HEK293 (cell line): ENCODE data around the gene CRY1.

Experiments
- BCL11A ChIP-seq: fragments of 450-650 bp; formaldehyde crosslinking; IDR thresholded peaks from 2 replicates; pipeline ENCODE4 v1.5.1; 2016; ENCODE audit warnings: low read depth, missing biosample characterization, missing genetic modification characterization
- BCL11B ChIP-seq: fragments of 450-650 bp; formaldehyde crosslinking; IDR thresholded peaks from 2 replicates; pipeline ENCODE4 v1.5.1; 2016; ENCODE audit warnings: low read depth, missing biosample characterization, missing genetic modification characterization
- FEZF1 ChIP-seq: fragments of 450-650 bp; formaldehyde crosslinking; IDR thresholded peaks from 2 replicates; pipeline ENCODE4 v1.5.1; 2016; ENCODE audit warnings: missing biosample characterization, missing genetic modification characterization
- GLI2 ChIP-seq: fragments of 450-650 bp; formaldehyde crosslinking; IDR thresholded peaks from 2 replicates; pipeline ENCODE4; 2017; ENCODE audit warnings: missing biosample characterization, missing genetic modification characterization, low read depth, borderline replicate concordance
- KLF1 ChIP-seq: fragments of 450-650 bp; formaldehyde crosslinking; IDR thresholded peaks from 2 replicates; pipeline ENCODE4 v1.5.1; 2016; ENCODE audit warnings: missing biosample characterization, missing genetic modification characterization
- PATZ1 ChIP-seq: fragments of 450-650 bp; formaldehyde crosslinking; IDR thresholded peaks from 2 replicates; pipeline ENCODE4 v1.5.1; 2016; ENCODE audit warnings: missing biosample characterization, missing genetic modification characterization
- SCRT1 ChIP-seq: fragments of 450-650 bp; formaldehyde crosslinking; IDR thresholded peaks from 2 replicates; pipeline ENCODE4 v1.5.1; 2016; ENCODE audit warnings: missing biosample characterization, missing genetic modification characterization, borderline replicate concordance
- SP7 ChIP-seq: fragments of 450-650 bp; formaldehyde crosslinking; IDR thresholded peaks from 2 replicates; pipeline ENCODE4 v1.5.1; 2016; ENCODE audit warnings: missing biosample characterization, missing genetic modification characterization
- ZBTB44 ChIP-seq: fragments of 450-650 bp; IDR thresholded peaks from 2 replicates; pipeline ENCODE4 v1.5.1; 2018; ENCODE audit warnings: missing biosample characterization, mild to moderate bottlenecking, missing genetic modification characterization
- ZNF2 ChIP-seq: fragments of 450-650 bp; formaldehyde crosslinking; IDR thresholded peaks from 2 replicates; pipeline ENCODE4 v1.5.1; 2016; ENCODE audit warnings: missing biosample characterization, missing genetic modification characterization
- ZNF362 ChIP-seq: fragments of 450-650 bp; formaldehyde crosslinking; IDR thresholded peaks from 2 replicates; pipeline ENCODE4 v1.5.1; 2016; ENCODE audit warnings: missing biosample characterization, missing genetic modification characterization
- ZNF629 ChIP-seq: fragments of 450-650 bp; formaldehyde crosslinking; IDR thresholded peaks from 2 replicates; pipeline ENCODE4 v1.5.1; 2017; ENCODE audit warnings: missing biosample characterization, missing genetic modification characterization
- ZXDB ChIP-seq: fragments of 450-650 bp; formaldehyde crosslinking; IDR thresholded peaks from 2 replicates; pipeline ENCODE4 v1.5.1; 2016; ENCODE audit warnings: missing biosample characterization, missing genetic modification characterization
- TF ChIP-seq, protein P1 (sequence below): fragments of 450-650 bp; formaldehyde crosslinking; IDR thresholded peaks from 2 replicates; pipeline ENCODE4 v1.5.1; 2016; ENCODE audit warnings: missing biosample characterization, missing genetic modification characterization
- TF ChIP-seq, protein P2 (sequence below): fragments of 450-650 bp; formaldehyde crosslinking; IDR thresholded peaks from 2 replicates; pipeline ENCODE4 v1.5.1; 2017; ENCODE audit warnings: missing biosample characterization, missing genetic modification characterization
- TF ChIP-seq, protein P3 (sequence below): fragments of 450-650 bp; formaldehyde crosslinking; IDR thresholded peaks from 2 replicates; pipeline ENCODE4 v1.5.1; 2016; ENCODE audit warnings: missing biosample characterization, missing genetic modification characterization
- TF ChIP-seq, protein P4 (sequence below): fragments of 450-650 bp; formaldehyde crosslinking; IDR thresholded peaks from 2 replicates; pipeline ENCODE4 v1.5.1; 2016; ENCODE audit warnings: missing biosample characterization, missing genetic modification characterization, borderline replicate concordance

The CRY1 gene

DNA sequence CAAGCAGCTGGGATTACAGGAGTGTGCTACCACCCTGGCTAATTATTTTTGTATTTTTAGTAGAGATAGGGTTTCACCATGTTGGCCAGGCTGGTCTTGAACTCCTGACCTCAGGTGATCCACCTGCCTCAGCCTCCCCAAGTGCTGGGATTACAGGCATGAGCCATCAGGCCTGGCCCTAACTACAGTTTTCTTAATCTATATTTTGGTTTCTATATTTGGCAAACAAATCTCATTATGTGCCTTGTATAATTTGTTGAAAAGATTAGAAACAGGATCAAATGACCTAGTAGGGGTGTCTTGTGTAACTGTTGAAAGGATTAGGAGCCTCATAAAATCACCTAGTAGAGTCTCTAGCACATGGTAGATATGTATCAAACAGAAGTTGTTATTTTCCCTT lies 67.0 kb downstream of the CRY1 start (continued):
- TF ChIP-seq, protein P1, sequence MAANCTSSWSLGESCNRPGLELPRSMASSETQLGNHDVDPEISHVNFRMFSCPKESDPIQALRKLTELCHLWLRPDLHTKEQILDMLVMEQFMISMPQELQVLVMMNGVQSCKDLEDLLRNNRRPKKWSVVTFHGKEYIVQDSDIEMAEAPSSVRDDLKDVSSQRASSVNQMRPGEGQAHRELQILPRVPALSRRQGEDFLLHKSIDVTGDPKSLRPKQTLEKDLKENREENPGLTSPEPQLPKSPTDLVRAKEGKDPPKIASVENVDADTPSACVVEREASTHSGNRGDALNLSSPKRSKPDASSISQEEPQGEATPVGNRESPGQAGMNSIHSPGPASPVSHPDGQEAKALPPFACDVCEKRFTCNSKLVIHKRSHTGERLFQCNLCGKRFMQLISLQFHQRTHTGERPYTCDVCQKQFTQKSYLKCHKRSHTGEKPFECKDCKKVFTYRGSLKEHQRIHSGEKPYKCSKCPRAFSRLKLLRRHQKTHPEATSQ (tag by site-specific recombination): peak; percentile 17; the same call in 1 of the 2 replicates
- TF ChIP-seq ZBTB44: 0 out of 2 replicates have a peak, but pooled peaks have one; percentile 5
- TF ChIP-seq BCL11A (tag by site-specific recombination): peak; percentile 68; the same call in 1 of the 2 replicates
- TF ChIP-seq ZNF2 (tag by site-specific recombination): 0 out of 2 replicates have a peak, but pooled peaks have one; percentile 24
- TF ChIP-seq, protein P2, sequence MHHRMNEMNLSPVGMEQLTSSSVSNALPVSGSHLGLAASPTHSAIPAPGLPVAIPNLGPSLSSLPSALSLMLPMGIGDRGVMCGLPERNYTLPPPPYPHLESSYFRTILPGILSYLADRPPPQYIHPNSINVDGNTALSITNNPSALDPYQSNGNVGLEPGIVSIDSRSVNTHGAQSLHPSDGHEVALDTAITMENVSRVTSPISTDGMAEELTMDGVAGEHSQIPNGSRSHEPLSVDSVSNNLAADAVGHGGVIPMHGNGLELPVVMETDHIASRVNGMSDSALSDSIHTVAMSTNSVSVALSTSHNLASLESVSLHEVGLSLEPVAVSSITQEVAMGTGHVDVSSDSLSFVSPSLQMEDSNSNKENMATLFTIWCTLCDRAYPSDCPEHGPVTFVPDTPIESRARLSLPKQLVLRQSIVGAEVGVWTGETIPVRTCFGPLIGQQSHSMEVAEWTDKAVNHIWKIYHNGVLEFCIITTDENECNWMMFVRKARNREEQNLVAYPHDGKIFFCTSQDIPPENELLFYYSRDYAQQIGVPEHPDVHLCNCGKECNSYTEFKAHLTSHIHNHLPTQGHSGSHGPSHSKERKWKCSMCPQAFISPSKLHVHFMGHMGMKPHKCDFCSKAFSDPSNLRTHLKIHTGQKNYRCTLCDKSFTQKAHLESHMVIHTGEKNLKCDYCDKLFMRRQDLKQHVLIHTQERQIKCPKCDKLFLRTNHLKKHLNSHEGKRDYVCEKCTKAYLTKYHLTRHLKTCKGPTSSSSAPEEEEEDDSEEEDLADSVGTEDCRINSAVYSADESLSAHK (tag by site-specific recombination): peak; percentile 46; the same call in 1 of the 2 replicates
- TF ChIP-seq ZNF362 (tag by site-specific recombination): peak; percentile 64; the same call in 1 of the 2 replicates
- TF ChIP-seq SP7 (tag by site-specific recombination): peak; percentile 51; the same call in 1 of the 2 replicates
- TF ChIP-seq KLF1: peak; percentile 46; the same call in 1 of the 2 replicates
- peak; percentile 46 for TF ChIP-seq ZXDB (tag by site-specific recombination)
- TF ChIP-seq PATZ1: peak; percentile 48; the same call in 1 of the 2 replicates
- peak; percentile 75; the same call in 1 of the 2 replicates for TF ChIP-seq BCL11B (tag by site-specific recombination)
- 0 out of 2 replicates have a peak, but pooled peaks have one; percentile 10 for TF ChIP-seq SCRT1 (tag by site-specific recombination)
- TF ChIP-seq, protein P3, sequence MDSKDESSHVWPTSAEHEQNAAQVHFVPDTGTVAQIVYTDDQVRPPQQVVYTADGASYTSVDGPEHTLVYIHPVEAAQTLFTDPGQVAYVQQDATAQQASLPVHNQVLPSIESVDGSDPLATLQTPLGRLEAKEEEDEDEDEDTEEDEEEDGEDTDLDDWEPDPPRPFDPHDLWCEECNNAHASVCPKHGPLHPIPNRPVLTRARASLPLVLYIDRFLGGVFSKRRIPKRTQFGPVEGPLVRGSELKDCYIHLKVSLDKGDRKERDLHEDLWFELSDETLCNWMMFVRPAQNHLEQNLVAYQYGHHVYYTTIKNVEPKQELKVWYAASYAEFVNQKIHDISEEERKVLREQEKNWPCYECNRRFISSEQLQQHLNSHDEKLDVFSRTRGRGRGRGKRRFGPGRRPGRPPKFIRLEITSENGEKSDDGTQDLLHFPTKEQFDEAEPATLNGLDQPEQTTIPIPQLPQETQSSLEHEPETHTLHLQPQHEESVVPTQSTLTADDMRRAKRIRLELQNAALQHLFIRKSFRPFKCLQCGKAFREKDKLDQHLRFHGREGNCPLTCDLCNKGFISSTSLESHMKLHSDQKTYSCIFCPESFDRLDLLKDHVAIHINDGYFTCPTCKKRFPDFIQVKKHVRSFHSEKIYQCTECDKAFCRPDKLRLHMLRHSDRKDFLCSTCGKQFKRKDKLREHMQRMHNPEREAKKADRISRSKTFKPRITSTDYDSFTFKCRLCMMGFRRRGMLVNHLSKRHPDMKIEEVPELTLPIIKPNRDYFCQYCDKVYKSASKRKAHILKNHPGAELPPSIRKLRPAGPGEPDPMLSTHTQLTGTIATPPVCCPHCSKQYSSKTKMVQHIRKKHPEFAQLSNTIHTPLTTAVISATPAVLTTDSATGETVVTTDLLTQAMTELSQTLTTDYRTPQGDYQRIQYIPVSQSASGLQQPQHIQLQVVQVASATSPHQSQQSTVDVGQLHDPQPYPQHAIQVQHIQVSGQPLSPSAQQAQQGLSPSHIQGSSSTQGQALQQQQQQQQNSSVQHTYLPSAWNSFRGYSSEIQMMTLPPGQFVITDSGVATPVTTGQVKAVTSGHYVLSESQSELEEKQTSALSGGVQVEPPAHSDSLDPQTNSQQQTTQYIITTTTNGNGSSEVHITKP: peak; percentile 20; the same call in 1 of the 2 replicates
- TF ChIP-seq FEZF1: peak; percentile 41; the same call in 1 of the 2 replicates
- TF ChIP-seq ZNF629: peak; percentile 53
- TF ChIP-seq GLI2: peak; percentile 45
- TF ChIP-seq, protein P4, sequence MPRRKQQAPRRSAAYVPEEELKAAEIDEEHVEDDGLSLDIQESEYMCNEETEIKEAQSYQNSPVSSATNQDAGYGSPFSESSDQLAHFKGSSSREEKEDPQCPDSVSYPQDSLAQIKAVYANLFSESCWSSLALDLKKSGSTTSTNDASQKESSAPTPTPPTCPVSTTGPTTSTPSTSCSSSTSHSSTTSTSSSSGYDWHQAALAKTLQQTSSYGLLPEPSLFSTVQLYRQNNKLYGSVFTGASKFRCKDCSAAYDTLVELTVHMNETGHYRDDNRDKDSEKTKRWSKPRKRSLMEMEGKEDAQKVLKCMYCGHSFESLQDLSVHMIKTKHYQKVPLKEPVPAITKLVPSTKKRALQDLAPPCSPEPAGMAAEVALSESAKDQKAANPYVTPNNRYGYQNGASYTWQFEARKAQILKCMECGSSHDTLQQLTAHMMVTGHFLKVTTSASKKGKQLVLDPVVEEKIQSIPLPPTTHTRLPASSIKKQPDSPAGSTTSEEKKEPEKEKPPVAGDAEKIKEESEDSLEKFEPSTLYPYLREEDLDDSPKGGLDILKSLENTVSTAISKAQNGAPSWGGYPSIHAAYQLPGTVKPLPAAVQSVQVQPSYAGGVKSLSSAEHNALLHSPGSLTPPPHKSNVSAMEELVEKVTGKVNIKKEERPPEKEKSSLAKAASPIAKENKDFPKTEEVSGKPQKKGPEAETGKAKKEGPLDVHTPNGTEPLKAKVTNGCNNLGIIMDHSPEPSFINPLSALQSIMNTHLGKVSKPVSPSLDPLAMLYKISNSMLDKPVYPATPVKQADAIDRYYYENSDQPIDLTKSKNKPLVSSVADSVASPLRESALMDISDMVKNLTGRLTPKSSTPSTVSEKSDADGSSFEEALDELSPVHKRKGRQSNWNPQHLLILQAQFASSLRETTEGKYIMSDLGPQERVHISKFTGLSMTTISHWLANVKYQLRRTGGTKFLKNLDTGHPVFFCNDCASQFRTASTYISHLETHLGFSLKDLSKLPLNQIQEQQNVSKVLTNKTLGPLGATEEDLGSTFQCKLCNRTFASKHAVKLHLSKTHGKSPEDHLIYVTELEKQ (tag by site-specific recombination): 0 out of 2 replicates have a peak, but pooled peaks have one; percentile 47
